SK-N-SH treated with all-trans-retinoic acid at 6 μM for 48 hours (cell line): ENCODE data around the gene DENND2A.

Source experiments
- ATAC-seq: fragments of 200-7000 bp; cut with Tn5 transposase; 3 replicates; pipeline ENCODE4 v1.9.1; 2020; ENCODE audit warnings: mild to moderate bottlenecking, moderate library complexity
- ARNTL ChIP-seq: fragments of 450-650 bp; formaldehyde crosslinking; IDR thresholded peaks from 2 replicates; pipeline ENCODE4 v1.5.0; 2020; ENCODE audit warnings: low read depth, mild to moderate bottlenecking, moderate library complexity, borderline replicate concordance
- BACH2 ChIP-seq: fragments of 250-450 bp; sonication (Bioruptor Pico); IDR thresholded peaks from 2 replicates; pipeline ENCODE4 v1.9.0; 2021; ENCODE audit warnings: mild to moderate bottlenecking, borderline replicate concordance
- CSDC2 ChIP-seq: fragments of 250-450 bp; sonication (Bioruptor Pico); IDR thresholded peaks from 2 replicates; pipeline ENCODE4 v1.5.0; 2020; ENCODE audit warnings: mild to moderate bottlenecking, moderate library complexity
- CSRNP3 ChIP-seq: fragments of 250-450 bp; sonication (Bioruptor Pico); IDR thresholded peaks from 2 replicates; pipeline ENCODE4 v1.5.1; 2021; ENCODE audit warnings: mild to moderate bottlenecking, moderate library complexity
- ESRRG ChIP-seq: fragments of 250-450 bp; sonication (Bioruptor Pico); IDR thresholded peaks from 2 replicates; pipeline ENCODE4 v1.6.1; 2021; ENCODE audit warnings: mild to moderate bottlenecking
- GLIS3 ChIP-seq: fragments of 250-450 bp; sonication (Bioruptor Pico); IDR thresholded peaks from 2 replicates; pipeline ENCODE4 v1.5.0; 2020; ENCODE audit warnings: mild to moderate bottlenecking, moderate library complexity
- ISL1 ChIP-seq: fragments of 250-450 bp; sonication (Bioruptor Pico); IDR thresholded peaks from 2 replicates; pipeline ENCODE4 v2.1.2; 2022; ENCODE audit warnings: mild to moderate bottlenecking, moderate library complexity
- PATZ1 ChIP-seq: fragments of 250-450 bp; sonication (Bioruptor Pico); IDR thresholded peaks from 2 replicates; pipeline ENCODE4 v1.8.0; 2020; ENCODE audit warnings: mild to moderate bottlenecking, moderate library complexity, borderline replicate concordance
- PPARA ChIP-seq: fragments of 250-450 bp; sonication (Bioruptor Pico); IDR thresholded peaks from 2 replicates; pipeline ENCODE4 v1.5.0; 2020; ENCODE audit warnings: mild to moderate bottlenecking, borderline replicate concordance
- RARB ChIP-seq: fragments of 250-450 bp; sonication (Bioruptor Pico); IDR thresholded peaks from 2 replicates; pipeline ENCODE4 v1.8.0; 2021; ENCODE audit warnings: mild to moderate bottlenecking, moderate library complexity
- SNAI2 ChIP-seq: fragments of 250-450 bp; sonication (Bioruptor Pico); IDR thresholded peaks from 2 replicates; pipeline ENCODE4 v1.5.0; 2020; ENCODE audit warnings: mild to moderate bottlenecking, moderate library complexity
- TCF4 ChIP-seq: fragments of 250-450 bp; sonication (Bioruptor Pico); IDR thresholded peaks from 2 replicates; pipeline ENCODE4 v1.8.0; 2021; ENCODE audit warnings: mild to moderate bottlenecking, moderate library complexity, borderline replicate concordance
- TOX ChIP-seq: fragments of 250-450 bp; sonication (Bioruptor Pico); IDR thresholded peaks from 2 replicates; pipeline ENCODE4 v1.8.0; 2021; ENCODE audit warnings: mild to moderate bottlenecking, moderate library complexity, borderline replicate concordance
- ZC3H10 ChIP-seq: fragments of 250-450 bp; sonication (Bioruptor Pico); IDR thresholded peaks from 2 replicates; pipeline ENCODE4 v1.5.1; 2021; ENCODE audit warnings: mild to moderate bottlenecking, moderate library complexity
- ZFP3 ChIP-seq: fragments of 250-450 bp; sonication (Bioruptor Pico); IDR thresholded peaks from 2 replicates; pipeline ENCODE4 v1.5.0; 2020; ENCODE audit warnings: mild to moderate bottlenecking, moderate library complexity
- ZFP30 ChIP-seq: fragments of 450-650 bp; formaldehyde crosslinking; IDR thresholded peaks from 2 replicates; pipeline ENCODE4 v1.5.0; 2022; ENCODE audit warnings: mild to moderate bottlenecking, moderate library complexity
- ZNF565 ChIP-seq: fragments of 450-650 bp; formaldehyde crosslinking; conservative IDR thresholded peaks from 2 replicates; pipeline ENCODE4 v1.5.0; 2020; ENCODE audit warnings: low read depth, mild to moderate bottlenecking, moderate library complexity
- ZNF70 ChIP-seq: fragments of 450-650 bp; formaldehyde crosslinking; IDR thresholded peaks from 2 replicates; pipeline ENCODE4 v1.5.0; 2020; ENCODE audit warnings: mild to moderate bottlenecking, moderate library complexity
- ZNF8 ChIP-seq: fragments of 450-650 bp; formaldehyde crosslinking; IDR thresholded peaks from 2 replicates; pipeline ENCODE4 v1.5.0; 2020; ENCODE audit warnings: mild to moderate bottlenecking, moderate library complexity
- TF ChIP-seq, protein P1 (sequence below): fragments of 250-450 bp; sonication (Bioruptor Pico); IDR thresholded peaks from 2 replicates; pipeline ENCODE4 v1.8.0; 2021; ENCODE audit warnings: low read depth, mild to moderate bottlenecking, moderate library complexity, borderline replicate concordance
- TF ChIP-seq, protein P2 (sequence below): fragments of 250-450 bp; sonication (Bioruptor Pico); IDR thresholded peaks from 2 replicates; pipeline ENCODE4 v1.5.1; 2020; ENCODE audit warnings: low read depth, mild to moderate bottlenecking, moderate library complexity
- TF ChIP-seq, protein P3 (sequence below): fragments of 250-450 bp; sonication (Bioruptor Pico); IDR thresholded peaks from 2 replicates; pipeline ENCODE4 v1.5.0; 2020; ENCODE audit warnings: mild to moderate bottlenecking, moderate library complexity

Gene DENND2A

DNA sequence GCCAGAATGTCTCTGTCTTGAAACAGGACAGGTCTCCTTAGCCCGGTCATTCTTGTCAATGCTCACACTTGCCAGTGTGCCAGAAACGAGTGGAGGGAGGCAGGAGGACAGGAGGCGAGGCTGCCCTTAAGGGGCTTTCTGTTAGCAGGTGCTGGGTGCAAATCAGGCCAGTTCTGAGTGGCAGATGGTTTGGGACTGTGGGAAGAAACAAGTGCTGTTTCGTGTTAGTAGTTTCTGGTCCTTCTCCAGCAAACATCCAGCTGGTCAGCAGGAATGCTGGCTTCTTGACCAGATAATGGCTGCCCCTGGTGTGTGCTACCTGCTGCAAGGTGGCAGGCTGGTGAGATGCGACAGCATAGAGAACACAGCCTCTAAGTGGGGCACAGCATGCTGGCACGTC is 47.7 kb upstream of the DENND2A start:
- ATAC-seq: no peak

GRCh38 chr7:140686921-140687320 is 46.3 kb upstream of the DENND2A start:
- ATAC-seq: no peak
- TF ChIP-seq, protein P1, sequence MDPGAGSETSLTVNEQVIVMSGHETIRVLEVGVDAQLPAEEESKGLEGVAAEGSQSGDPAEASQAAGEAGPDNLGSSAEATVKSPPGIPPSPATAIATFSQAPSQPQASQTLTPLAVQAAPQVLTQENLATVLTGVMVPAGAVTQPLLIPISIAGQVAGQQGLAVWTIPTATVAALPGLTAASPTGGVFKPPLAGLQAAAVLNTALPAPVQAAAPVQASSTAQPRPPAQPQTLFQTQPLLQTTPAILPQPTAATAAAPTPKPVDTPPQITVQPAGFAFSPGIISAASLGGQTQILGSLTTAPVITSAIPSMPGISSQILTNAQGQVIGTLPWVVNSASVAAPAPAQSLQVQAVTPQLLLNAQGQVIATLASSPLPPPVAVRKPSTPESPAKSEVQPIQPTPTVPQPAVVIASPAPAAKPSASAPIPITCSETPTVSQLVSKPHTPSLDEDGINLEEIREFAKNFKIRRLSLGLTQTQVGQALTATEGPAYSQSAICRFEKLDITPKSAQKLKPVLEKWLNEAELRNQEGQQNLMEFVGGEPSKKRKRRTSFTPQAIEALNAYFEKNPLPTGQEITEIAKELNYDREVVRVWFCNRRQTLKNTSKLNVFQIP: no peak
- no peak for TF ChIP-seq ZC3H10
- TF ChIP-seq GLIS3 (CRISPR knock-in tag): no peak
- TF ChIP-seq ZNF70 (CRISPR knock-in tag): no peak
- no peak for TF ChIP-seq RARB (CRISPR knock-in tag)
- TF ChIP-seq CSRNP3: no peak
- TF ChIP-seq, protein P2, sequence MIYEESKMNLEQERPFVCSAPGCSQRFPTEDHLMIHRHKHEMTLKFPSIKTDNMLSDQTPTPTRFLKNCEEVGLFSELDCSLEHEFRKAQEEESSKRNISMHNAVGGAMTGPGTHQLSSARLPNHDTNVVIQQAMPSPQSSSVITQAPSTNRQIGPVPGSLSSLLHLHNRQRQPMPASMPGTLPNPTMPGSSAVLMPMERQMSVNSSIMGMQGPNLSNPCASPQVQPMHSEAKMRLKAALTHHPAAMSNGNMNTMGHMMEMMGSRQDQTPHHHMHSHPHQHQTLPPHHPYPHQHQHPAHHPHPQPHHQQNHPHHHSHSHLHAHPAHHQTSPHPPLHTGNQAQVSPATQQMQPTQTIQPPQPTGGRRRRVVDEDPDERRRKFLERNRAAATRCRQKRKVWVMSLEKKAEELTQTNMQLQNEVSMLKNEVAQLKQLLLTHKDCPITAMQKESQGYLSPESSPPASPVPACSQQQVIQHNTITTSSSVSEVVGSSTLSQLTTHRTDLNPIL (CRISPR knock-in tag): no peak
- no peak for TF ChIP-seq BACH2
- TF ChIP-seq TCF4: no peak
- no peak for TF ChIP-seq PATZ1 (CRISPR knock-in tag)
- no peak for TF ChIP-seq ZFP30
- no peak for TF ChIP-seq PPARA (CRISPR knock-in tag)
- no peak for TF ChIP-seq ESRRG (CRISPR knock-in tag)
- no peak for TF ChIP-seq ZNF8 (CRISPR knock-in tag)
- no peak for TF ChIP-seq ZNF565 (CRISPR knock-in tag)
- no peak for TF ChIP-seq ZFP3 (CRISPR knock-in tag)
- TF ChIP-seq SNAI2: no peak
- TF ChIP-seq ISL1 (CRISPR knock-in tag): no peak
- no peak for TF ChIP-seq TOX

More for the DNA sequence above, 47.7 kb upstream of the DENND2A start:
- TF ChIP-seq CSDC2 (CRISPR knock-in tag) (no peak), TCF4 (no peak), ZNF70 (CRISPR knock-in tag) (no peak), ARNTL (CRISPR knock-in tag) (no peak), ZFP30 (no peak), PPARA (CRISPR knock-in tag) (no peak), BACH2 (no peak), TOX (no peak), SNAI2 (no peak), PATZ1 (CRISPR knock-in tag) (no peak)

GRCh38 chr7:140685407-140686087 is 44.9 kb upstream of the DENND2A start:
- no peak for ATAC-seq
- TF ChIP-seq, protein P1: no peak
- TF ChIP-seq PPARA (CRISPR knock-in tag): no peak
- no peak for TF ChIP-seq TCF4
- no peak for TF ChIP-seq ZFP30
- TF ChIP-seq ESRRG (CRISPR knock-in tag): no peak
- no peak for TF ChIP-seq ZNF70 (CRISPR knock-in tag)
- TF ChIP-seq, protein P3, sequence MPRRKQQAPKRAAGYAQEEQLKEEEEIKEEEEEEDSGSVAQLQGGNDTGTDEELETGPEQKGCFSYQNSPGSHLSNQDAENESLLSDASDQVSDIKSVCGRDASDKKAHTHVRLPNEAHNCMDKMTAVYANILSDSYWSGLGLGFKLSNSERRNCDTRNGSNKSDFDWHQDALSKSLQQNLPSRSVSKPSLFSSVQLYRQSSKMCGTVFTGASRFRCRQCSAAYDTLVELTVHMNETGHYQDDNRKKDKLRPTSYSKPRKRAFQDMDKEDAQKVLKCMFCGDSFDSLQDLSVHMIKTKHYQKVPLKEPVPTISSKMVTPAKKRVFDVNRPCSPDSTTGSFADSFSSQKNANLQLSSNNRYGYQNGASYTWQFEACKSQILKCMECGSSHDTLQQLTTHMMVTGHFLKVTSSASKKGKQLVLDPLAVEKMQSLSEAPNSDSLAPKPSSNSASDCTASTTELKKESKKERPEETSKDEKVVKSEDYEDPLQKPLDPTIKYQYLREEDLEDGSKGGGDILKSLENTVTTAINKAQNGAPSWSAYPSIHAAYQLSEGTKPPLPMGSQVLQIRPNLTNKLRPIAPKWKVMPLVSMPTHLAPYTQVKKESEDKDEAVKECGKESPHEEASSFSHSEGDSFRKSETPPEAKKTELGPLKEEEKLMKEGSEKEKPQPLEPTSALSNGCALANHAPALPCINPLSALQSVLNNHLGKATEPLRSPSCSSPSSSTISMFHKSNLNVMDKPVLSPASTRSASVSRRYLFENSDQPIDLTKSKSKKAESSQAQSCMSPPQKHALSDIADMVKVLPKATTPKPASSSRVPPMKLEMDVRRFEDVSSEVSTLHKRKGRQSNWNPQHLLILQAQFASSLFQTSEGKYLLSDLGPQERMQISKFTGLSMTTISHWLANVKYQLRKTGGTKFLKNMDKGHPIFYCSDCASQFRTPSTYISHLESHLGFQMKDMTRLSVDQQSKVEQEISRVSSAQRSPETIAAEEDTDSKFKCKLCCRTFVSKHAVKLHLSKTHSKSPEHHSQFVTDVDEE (CRISPR knock-in tag): no peak
- TF ChIP-seq, protein P2 (CRISPR knock-in tag): no peak
- no peak for TF ChIP-seq ISL1 (CRISPR knock-in tag)
- TF ChIP-seq TOX: no peak
- TF ChIP-seq ZNF8 (CRISPR knock-in tag): no peak
- TF ChIP-seq ZC3H10: no peak
- TF ChIP-seq RARB (CRISPR knock-in tag): no peak
